Measurements from ENCODE around the gene RIOK2.

Gene RIOK2

GRCh38 chr5:97208714-97209113 lies 25.7 kb upstream of the RIOK2 start:
- ATAC-seq = no peak
- TF ChIP-seq ZFP30 (CRISPR knock-in tag; IDR thresholded peaks at IDR 0.05) = no peak
- no peak for TF ChIP-seq ZC3H10 (CRISPR knock-in tag; IDR thresholded peaks at IDR 0.05)
- TF ChIP-seq PPARA (CRISPR knock-in tag; IDR thresholded peaks at IDR 0.05; ENCODE audit: borderline replicate concordance) = no peak
- no peak for TF ChIP-seq ARNTL (CRISPR knock-in tag; IDR thresholded peaks at IDR 0.05; ENCODE audit: borderline replicate concordance, low read depth)
- no peak for TF ChIP-seq ESRRG (CRISPR knock-in tag; IDR thresholded peaks at IDR 0.05)
- TF ChIP-seq ZNF70 (CRISPR knock-in tag; IDR thresholded peaks at IDR 0.05) = no peak
- TF ChIP-seq BACH2 (CRISPR knock-in tag; IDR thresholded peaks at IDR 0.05; ENCODE audit: borderline replicate concordance) = no peak
- TF ChIP-seq ZNF8 (CRISPR knock-in tag; IDR thresholded peaks at IDR 0.05) = no peak
- TF ChIP-seq CSRNP3 (CRISPR knock-in tag; IDR thresholded peaks at IDR 0.05) = no peak
- no peak for TF ChIP-seq SNAI2 (CRISPR knock-in tag; IDR thresholded peaks at IDR 0.05)
- no peak for TF ChIP-seq ZFP3 (CRISPR knock-in tag; IDR thresholded peaks at IDR 0.05)
- TF ChIP-seq CSDC2 (CRISPR knock-in tag; IDR thresholded peaks at IDR 0.05) = no peak
- TF ChIP-seq TSHZ2 (CRISPR knock-in tag; IDR thresholded peaks at IDR 0.05) = no peak
- no peak for TF ChIP-seq TOX (CRISPR knock-in tag; IDR thresholded peaks at IDR 0.05; ENCODE audit: borderline replicate concordance)
- no peak for TF ChIP-seq POU6F1 (CRISPR knock-in tag; IDR thresholded peaks at IDR 0.05; ENCODE audit: borderline replicate concordance, low read depth)
- TF ChIP-seq ZNF565 (CRISPR knock-in tag; conservative IDR thresholded peaks at IDR 0.05; ENCODE audit: low read depth) = no peak

- TF ChIP-seq ZNF8 (CRISPR knock-in tag; IDR thresholded peaks at IDR 0.05) (no peak), CSRNP3 (CRISPR knock-in tag; IDR thresholded peaks at IDR 0.05) (no peak), ESRRG (CRISPR knock-in tag; IDR thresholded peaks at IDR 0.05) (no peak), PATZ1 (CRISPR knock-in tag; IDR thresholded peaks at IDR 0.05; ENCODE audit: borderline replicate concordance) (no peak), TOX (CRISPR knock-in tag; IDR thresholded peaks at IDR 0.05; ENCODE audit: borderline replicate concordance) (no peak), PPARA (CRISPR knock-in tag; IDR thresholded peaks at IDR 0.05; ENCODE audit: borderline replicate concordance) (no peak), POU6F1 (CRISPR knock-in tag; IDR thresholded peaks at IDR 0.05; ENCODE audit: borderline replicate concordance, low read depth) (no peak)
- ATAC-seq = no peak
Measured at GRCh38 chr5:97208184-97208713, 25.2 kb upstream of the RIOK2 start.

GRCh38 chr5:97194366-97194765 lies 11.3 kb upstream of the RIOK2 start:
- no peak for ATAC-seq
- TF ChIP-seq TSHZ2 (CRISPR knock-in tag; IDR thresholded peaks at IDR 0.05) (no peak), POU6F1 (CRISPR knock-in tag; IDR thresholded peaks at IDR 0.05; ENCODE audit: borderline replicate concordance, low read depth) (no peak), PATZ1 (CRISPR knock-in tag; IDR thresholded peaks at IDR 0.05; ENCODE audit: borderline replicate concordance) (no peak), CSDC2 (CRISPR knock-in tag; IDR thresholded peaks at IDR 0.05) (no peak), ZFP30 (CRISPR knock-in tag; IDR thresholded peaks at IDR 0.05) (no peak)
